HCT116 (cell line): Measurements from ENCODE around the gene SUGP1. TPM values are rescaled to one million over a fixed set of nuclear protein-coding genes. Genes with fewer than 3 reads are reported as not detected.

ENCODE experiments used
- ATAC-seq: fragments of 200-7000 bp; cut with Tn5 transposase; 2 replicates; pipeline ENCODE4 v1.9.1; 2020; ENCODE audit warnings: mild to moderate bottlenecking, moderate library complexity
- BruUV-seq: library from RNA; stranded (reverse); fragments of 400-500 nt; replicated peaks from 2 replicates; lab custom pipeline; 2021; lab: Mats Ljungman, UMichigan
- CTCF ChIA-PET: fragments of 300-600 bp; sonication (Branson Sonifier 250); formaldehyde crosslinking; loops from one replicate; lab custom pipeline; 2021; ENCODE audit warnings: antibody characterized with exemption; lab: Charles Lee
- POLR2A ChIA-PET: fragments of 300-600, 350-600 bp; sonication (Branson Sonifier 250); formaldehyde crosslinking; loops from one replicate; lab custom pipeline; 2021; ENCODE audit warnings: antibody characterized with exemption; lab: Charles Lee
- RAD21 ChIA-PET, 2 experiments: fragments of 300-600 bp; sonication (Branson Sonifier 250); formaldehyde crosslinking; loops; one replicate each; lab custom pipeline; 2023; ENCODE audit warnings: low total read pairs in 2 of 2; ENCODE audit not compliant: uncharacterized antibody in 2 of 2, unreplicated experiment in 2 of 2, low non-redundant PET in 1 of 2; lab: Charles Lee
- DNase-seq: peaks from one replicate; pipeline ENCODE4 v3.0.0-alpha.2; 2010; ENCODE audit warnings: low read depth, low spot score
- H2AFZ ChIP-seq: fragments of 200-600 bp; shearing (Covaris generic), sonication (generic); 2 replicates; pipeline ENCODE4 v1.6.1; 2017; ENCODE audit warnings: low read depth, mixed run types, mixed read lengths, antibody characterized with exemption, low read length; ENCODE audit not compliant: poor library complexity, severe bottlenecking
- H3K27ac ChIP-seq: 2 replicates; pipeline ENCODE4 v1.5.1; 2012; ENCODE audit warnings: low read depth, low read length
- H3K27me3 ChIP-seq: fragments of 200-600 bp; sonication (generic); 2 replicates; pipeline ENCODE4 v1.6.1; 2016; ENCODE audit warnings: mixed run types, low read length, mixed read lengths; ENCODE audit not compliant: insufficient read depth
- H3K36me3 ChIP-seq, 2 experiments: fragments of 200-500 bp in 1 of 2; fragments of 200-600 bp in 1 of 2; sonication (Bioruptor generic) in 1 of 2; sonication (generic) in 1 of 2; 2 replicates each; pipeline versions ENCODE4 v1.5.1 to v1.6.1; 2014 to 2016; ENCODE audit warnings: low read length in 2 of 2, inconsistent platforms in 1 of 2, mixed read lengths in 1 of 2, mixed run types in 1 of 2; ENCODE audit not compliant: insufficient read depth in 2 of 2, control insufficient read depth in 1 of 2
- H3K4me1 ChIP-seq, 2 experiments: fragments of 200-600 bp in 1 of 2; sonication (generic) in 1 of 2; 2 replicates each; pipeline versions ENCODE4 v1.5.1 to v1.6.1; 2012 to 2017; ENCODE audit warnings: low read length in 2 of 2, inconsistent platforms in 1 of 2, mild to moderate bottlenecking in 1 of 2, mixed read lengths in 1 of 2, mixed run types in 1 of 2, moderate library complexity in 1 of 2; ENCODE audit not compliant: insufficient read depth in 2 of 2, control insufficient read depth in 1 of 2
- H3K4me2 ChIP-seq: fragments of 200-600 bp; sonication (generic); 2 replicates; pipeline ENCODE4 v1.6.1; 2017; ENCODE audit warnings: mixed run types, low read length, mixed read lengths
- H3K4me3 ChIP-seq, 2 experiments: fragments of 200-600 bp in 1 of 2; sonication (generic) in 1 of 2; replicated peaks in 1 of 2; 2 replicates each; pipeline ENCODE4 v1.5.1; 2011 to 2016; ENCODE audit warnings: low read length in 2 of 2, control low read depth in 1 of 2, low read depth in 1 of 2, mild to moderate bottlenecking in 1 of 2, mixed read lengths in 1 of 2, mixed run types in 1 of 2
- H3K79me2 ChIP-seq: fragments of 200-600 bp; sonication (generic); 2 replicates; pipeline ENCODE4 v1.6.1; 2017; ENCODE audit warnings: mild to moderate bottlenecking, mixed run types, low read length, moderate library complexity, mixed read lengths; ENCODE audit not compliant: insufficient read depth
- H3K9ac ChIP-seq: fragments of 200-600 bp; sonication (generic); 2 replicates; pipeline ENCODE4 v1.6.1; 2016; ENCODE audit warnings: low read length, mixed read lengths
- H3K9me2 ChIP-seq: fragments of 200-600 bp; sonication (generic), shearing (Covaris generic); 2 replicates; pipeline ENCODE4 v1.6.1; 2017; ENCODE audit warnings: mixed run types, mild to moderate bottlenecking, moderate library complexity; ENCODE audit not compliant: insufficient read depth
- H3K9me3 ChIP-seq, 2 experiments: fragments of 200-500 bp in 1 of 2; fragments of 200-600 bp in 1 of 2; sonication (Bioruptor generic) in 1 of 2; sonication (generic) in 1 of 2; 2 replicates each; pipeline ENCODE4 v1.6.1; 2014 to 2017; ENCODE audit warnings: low read length in 2 of 2, mixed read lengths in 2 of 2, inconsistent platforms in 1 of 2, low read depth in 1 of 2, mild to moderate bottlenecking in 1 of 2, mixed run types in 1 of 2, moderate library complexity in 1 of 2; ENCODE audit not compliant: control insufficient read depth in 1 of 2, insufficient read depth in 1 of 2
- H4K20me1 ChIP-seq: fragments of 200-600 bp; sonication (generic), shearing (Covaris generic); 2 replicates; pipeline ENCODE4 v1.6.1; 2017; ENCODE audit warnings: mixed run types, mild to moderate bottlenecking, moderate library complexity; ENCODE audit not compliant: insufficient read depth
- CEBPB ChIP-seq: IDR thresholded peaks from 2 replicates; pipeline ENCODE4 v1.6.1; 2012; ENCODE audit warnings: low read depth
- CTCF ChIP-seq, 3 experiments: fragments of 200-600 bp in 1 of 3; sonication (generic) in 1 of 3; IDR thresholded peaks in 2 of 3; conservative IDR thresholded peaks in 1 of 3; 2 replicates each; pipeline ENCODE4 v1.5.1; 2012 to 2017; ENCODE audit warnings: low read depth in 2 of 3, low read length in 2 of 3, antibody characterized with exemption in 1 of 3, borderline replicate concordance in 1 of 3, control low read depth in 1 of 3, mild to moderate bottlenecking in 1 of 3, mixed read lengths in 1 of 3, mixed run types in 1 of 3, moderate library complexity in 1 of 3; ENCODE audit not compliant: insufficient read depth in 1 of 3
- EGR1 ChIP-seq: IDR thresholded peaks from 2 replicates; pipeline ENCODE4 v1.6.1; 2012; ENCODE audit warnings: low read depth
- EZH2 ChIP-seq: fragments of 200-600 bp; sonication (generic); IDR thresholded peaks from 2 replicates; pipeline ENCODE4 v1.6.1; 2017; ENCODE audit warnings: antibody characterized with exemption, mixed run types
- EZH2phosphoT487 ChIP-seq: fragments of 200-600 bp; IDR thresholded peaks from 2 replicates; pipeline ENCODE4 v1.6.1; 2018; ENCODE audit warnings: antibody characterized with exemption, borderline replicate concordance
- JUND ChIP-seq: IDR thresholded peaks from 2 replicates; pipeline ENCODE4 v1.6.1; 2012
- MAX ChIP-seq: IDR thresholded peaks from 2 replicates; pipeline ENCODE4 v1.6.1; 2012
- REST ChIP-seq: IDR thresholded peaks from 2 replicates; pipeline ENCODE4 v1.6.1; 2012; ENCODE audit warnings: low read depth
- SP1 ChIP-seq: IDR thresholded peaks from 2 replicates; pipeline ENCODE4 v1.6.1; 2012; ENCODE audit warnings: low read depth
- SRF ChIP-seq: IDR thresholded peaks from 2 replicates; pipeline ENCODE4 v1.6.1; 2012; ENCODE audit warnings: low read depth
- TCF7L2 ChIP-seq: IDR thresholded peaks from 2 replicates; pipeline ENCODE4 v1.7.0; 2011; ENCODE audit warnings: borderline replicate concordance, inconsistent platforms; ENCODE audit not compliant: insufficient read depth, insufficient read length; ENCODE audit errors: extremely low read depth
- YY1 ChIP-seq: IDR thresholded peaks from 2 replicates; pipeline ENCODE4 v1.6.1; 2011; ENCODE audit warnings: low read length, low read depth, moderate library complexity, mild to moderate bottlenecking; ENCODE audit not compliant: insufficient replicate concordance; ENCODE audit errors: extremely low read depth
- ZBTB33 ChIP-seq: IDR thresholded peaks from 2 replicates; pipeline ENCODE4 v1.6.1; 2011; ENCODE audit warnings: mild to moderate bottlenecking, low read length, moderate library complexity; ENCODE audit not compliant: insufficient replicate concordance; ENCODE audit errors: extremely low read depth
- ZFX ChIP-seq: fragments of 450-650 bp; IDR thresholded peaks from 2 replicates; pipeline ENCODE4 v1.6.1; 2017
- ZNF274 ChIP-seq: fragments of 200-500 bp; sonication (Bioruptor generic); IDR thresholded peaks from 2 replicates; pipeline ENCODE4 v1.6.1; 2014; ENCODE audit warnings: mild to moderate bottlenecking, low read depth, low read length, inconsistent platforms
- intact Hi-C: fragments of 100-400 bp; cut with micrococcal nuclease; formaldehyde crosslinking; loops from 2 replicates; pipeline ENCODE4 v1.10.0; 2022
- total RNA-seq: library from RNA; stranded (reverse); gene quantifications from one replicate; pipeline ENCODE4 v1.2.1, GENCODE V29; 2021; ENCODE audit not compliant: unreplicated experiment

The SUGP1 gene
- total RNA-seq, 1 experiment from 2014 or later: 47.6 TPM

- no peaks in the 10 kb centered on the region for H3K36me3 ChIP-seq
- H3K27ac ChIP-seq: no peak overlapping the region
- no peaks in the 10 kb centered on the region for H3K9me2 ChIP-seq
- H3K4me2 ChIP-seq: no peak overlapping the region
- no peaks in the 10 kb centered on the region for H3K4me1 ChIP-seq
- no peak overlapping the region for H3K9ac ChIP-seq
- H2AFZ ChIP-seq: no peak overlapping the region
- ATAC-seq (no peak), DNase-seq (no peak)
- H3K9me3 ChIP-seq: no peaks in the 10 kb centered on the region
- TF ChIP-seq EZH2 (no peak), ZFX (no peak), TCF7L2 (no peak), CTCF (IDR thresholded peaks at IDR 0.05 in 2 of 3, conservative IDR thresholded peaks at IDR 0.05 in 1 of 3; ENCODE audit: borderline replicate concordance in 1 of 3, insufficient read depth in 1 of 3, low read depth in 2 of 3, low read length in 2 of 3) (no peak), REST (no peak), CEBPB (no peak), SRF (no peak), YY1 (no peak), EZH2phosphoT487 (no peak), EGR1 (no peak), ZBTB33 (no peak), MAX (no peak), SP1 (no peak), JUND (no peak), ZNF274 (no peak)
- no TSS peak for BruUV-seq
- no peak overlapping the region for H3K4me3 ChIP-seq
- H3K27me3 ChIP-seq: no peaks in the 10 kb centered on the region
- H3K79me2 ChIP-seq: no peaks in the 10 kb centered on the region
- intact Hi-C loops: no loop called here
- RAD21 ChIA-PET: no interaction called here
- CTCF ChIA-PET: no interaction called here
- POLR2A ChIA-PET: no interaction called here
- no peaks in the 10 kb centered on the region for H4K20me1 ChIP-seq
Measured at GRCh38 chr19:19268453-19269385, 51.6 kb downstream of the SUGP1 start.
